Colonic mucosa (tissue), 4 donors: ENCODE measurements around the gene MAGIX. TPM values are rescaled to one million over a fixed set of nuclear protein-coding genes. Genes with fewer than 3 reads are reported as not detected.

Source experiments
- DNase-seq: peaks from one replicate; pipeline ENCODE4 v3.0.0-alpha.2; 2020
- H3K27ac ChIP-seq: fragments of 200-600 bp; one replicate; pipeline ENCODE4 v1.8.0; 2021
- H3K27me3 ChIP-seq: fragments of 200-600 bp; one replicate; pipeline ENCODE4 v1.8.0; 2021
- H3K36me3 ChIP-seq: fragments of 200-600 bp; one replicate; pipeline ENCODE4 v1.8.0; 2021
- H3K4me1 ChIP-seq: fragments of 200-600 bp; one replicate; pipeline ENCODE4 v1.8.0; 2021; ENCODE audit warnings: mild to moderate bottlenecking
- H3K4me3 ChIP-seq: fragments of 200-600 bp; one replicate; pipeline ENCODE4 v1.8.0; 2021
- H3K9ac ChIP-seq, 2 donors: one replicate each; pipeline ENCODE4 v1.7.0; 2013; ENCODE audit warnings: control low read depth in 2 of 2, low read depth in 2 of 2, low read length in 2 of 2
- H3K9me3 ChIP-seq: fragments of 200-600 bp; one replicate; pipeline ENCODE4 v1.8.0; 2021
- CTCF ChIP-seq: fragments of 200-600 bp; IDR thresholded peaks from one replicate; pipeline ENCODE4 v1.8.0; 2022; ENCODE audit warnings: antibody characterized with exemption, mild to moderate bottlenecking
- intact Hi-C: fragments of 100-400 bp; cut with DNase I; formaldehyde crosslinking; loops from one replicate; pipeline ENCODE4 v1.14.1; 2022
- total RNA-seq, 2 donors: library from RNA; stranded (reverse); fragmentation: NEBNext Ultra II Directional in 1 of 2; extraction: Animal tissue kit (Norgen Biotek cat#: 25700) in 1 of 2; gene quantifications; one replicate each; pipeline ENCODE4 v1.2.1, GENCODE V29; 2021
- donor health status: healthy.
- donor health status: DM: no; HTN: no; CAD: no.
- donor health status: DM: no; HTN: no; CAD: no.

Gene MAGIX
- total RNA-seq, 2 donors from 2014 or later: 4.3 to 14.7 TPM

DNA sequence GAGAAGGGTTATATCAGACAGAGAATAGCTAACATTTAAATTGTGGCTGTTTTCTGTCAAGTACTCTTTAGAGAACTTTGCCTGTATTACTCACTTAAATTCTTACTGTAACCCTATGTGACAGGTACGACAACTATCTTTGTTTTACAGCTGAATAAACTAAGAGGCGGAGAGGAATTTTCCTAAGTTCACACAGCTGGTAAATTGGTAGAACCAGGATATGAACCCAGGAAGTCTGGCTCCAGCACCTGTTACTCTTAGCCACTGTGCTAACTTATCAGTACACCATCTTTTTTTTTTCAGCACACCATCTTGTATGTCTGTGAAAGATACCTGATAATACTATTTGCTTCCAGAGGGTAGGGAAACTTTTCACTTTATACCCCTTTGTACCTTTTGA lies 39.5 kb downstream of the MAGIX start:
- no peak for DNase-seq
- H3K36me3 ChIP-seq: no peaks in the 10 kb centered on the region
- no peaks in the 10 kb centered on the region for H3K27me3 ChIP-seq
- no peak overlapping the region for H3K9ac ChIP-seq
- no peaks in the 10 kb centered on the region for H3K4me1 ChIP-seq
- H3K27ac ChIP-seq: no peak overlapping the region
- H3K4me3 ChIP-seq: no peak overlapping the region
- H3K9me3 ChIP-seq: no peaks in the 10 kb centered on the region
- TF ChIP-seq CTCF: no peak
- intact Hi-C loops: no loop called here

DNA sequence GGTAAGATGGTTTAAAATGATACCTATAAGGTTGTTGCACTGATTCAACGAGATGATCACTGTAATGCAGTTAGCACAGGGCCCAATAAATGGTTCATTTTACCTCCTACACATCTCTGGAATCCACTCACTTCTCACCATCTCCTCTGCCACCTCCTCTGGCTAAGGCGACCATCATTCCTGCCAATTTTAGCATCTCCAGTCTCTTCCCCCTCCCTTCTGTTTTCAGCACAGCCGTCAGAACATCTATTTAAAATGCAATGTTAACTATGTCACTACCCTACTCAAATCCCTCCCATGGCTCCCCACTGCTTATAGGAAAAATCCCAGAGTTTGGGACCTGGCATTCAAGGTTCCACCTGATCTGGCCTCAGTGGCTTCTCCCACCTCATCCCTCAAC lies 41.0 kb downstream of the MAGIX start:
- TF ChIP-seq CTCF: no peak
- Histone ChIP-seq H3K4me3 (no peak overlapping the region), H3K9me3 (no peaks in the 10 kb centered on the region), H3K36me3 (no peaks in the 10 kb centered on the region), H3K9ac (no peak overlapping the region), H3K27ac (no peak overlapping the region), H3K27me3 (no peaks in the 10 kb centered on the region), H3K4me1 (no peaks in the 10 kb centered on the region)
- DNase-seq: no peak
- intact Hi-C loops: no loop called here

- H3K4me3 ChIP-seq: no peak overlapping the region
- no peaks in the 10 kb centered on the region for H3K27me3 ChIP-seq
- TF ChIP-seq CTCF: no peak
- H3K4me1 ChIP-seq: no peaks in the 10 kb centered on the region
- H3K9ac ChIP-seq: no peak overlapping the region
- DNase-seq: no peak
- no peak overlapping the region for H3K27ac ChIP-seq
- no peaks in the 10 kb centered on the region for H3K9me3 ChIP-seq
- no peaks in the 10 kb centered on the region for H3K36me3 ChIP-seq
- intact Hi-C loops: no loop called here
These were observed 41.5 kb downstream of the MAGIX start for GRCh38 chrX:49204017-49204416.

DNA sequence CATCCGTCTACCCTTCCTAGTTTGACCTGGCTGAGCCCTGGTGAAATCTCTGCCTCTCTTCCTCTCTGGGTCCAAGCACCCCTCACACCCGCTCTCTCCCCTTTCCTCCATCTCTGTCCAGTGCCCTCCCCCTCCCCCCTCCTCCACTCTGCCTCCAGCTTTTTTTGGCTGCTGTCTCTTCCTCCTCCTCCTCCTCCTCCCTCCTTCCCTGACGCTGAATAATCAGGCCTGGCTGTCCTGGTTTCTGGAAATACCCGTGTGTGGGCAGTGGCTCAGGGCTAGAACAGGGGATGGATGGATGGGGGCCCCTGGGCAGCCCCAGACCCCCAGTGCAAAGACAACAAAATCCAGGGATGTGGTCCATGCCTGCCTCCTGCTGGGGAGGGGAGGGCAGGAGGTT lies 42.2 kb downstream of the MAGIX start:
- no peak for TF ChIP-seq CTCF
- Histone ChIP-seq H3K27ac (no peak overlapping the region), H3K27me3 (no peaks in the 10 kb centered on the region), H3K9me3 (no peaks in the 10 kb centered on the region), H3K9ac (no peak overlapping the region), H3K4me3 (no peak overlapping the region), H3K36me3 (no peaks in the 10 kb centered on the region), H3K4me1 (no peaks in the 10 kb centered on the region)
- no peak for DNase-seq
- intact Hi-C loops: no loop called here

- no peak for DNase-seq
- no peak for TF ChIP-seq CTCF
- no peak overlapping the region for H3K9ac ChIP-seq
- no peaks in the 10 kb centered on the region for H3K27me3 ChIP-seq
- no peak overlapping the region for H3K27ac ChIP-seq
- no peaks in the 10 kb centered on the region for H3K9me3 ChIP-seq
- H3K36me3 ChIP-seq: no peaks in the 10 kb centered on the region
- no peaks in the 10 kb centered on the region for H3K4me1 ChIP-seq
- no peak overlapping the region for H3K4me3 ChIP-seq
- intact Hi-C loops: no loop called here
These were observed 42.9 kb downstream of the MAGIX start for GRCh38 chrX:49205443-49205842.

- intact Hi-C loops: no loop called here
- Histone ChIP-seq H3K9ac (no peak overlapping the region), H3K9me3 (no peaks in the 10 kb centered on the region), H3K27ac (no peak overlapping the region), H3K4me1 (no peaks in the 10 kb centered on the region), H3K4me3 (no peak overlapping the region), H3K36me3 (no peaks in the 10 kb centered on the region), H3K27me3 (no peaks in the 10 kb centered on the region)
- no peak for DNase-seq
- no peak for TF ChIP-seq CTCF
These were observed 44.0 kb downstream of the MAGIX start for GRCh38 chrX:49206543-49206942.
